C4-2B (cell line): ENCODE data around the gene CFAP298.

Experiments used
- CTCF ChIP-seq: fragments of 450-650 bp; conservative IDR thresholded peaks from 2 replicates; pipeline ENCODE4 v1.5.1; 2017; ENCODE audit warnings: mild to moderate bottlenecking
- ZFX ChIP-seq: fragments of 450-650 bp; IDR thresholded peaks from 2 replicates; pipeline ENCODE4 v1.6.1; 2017

DNA sequence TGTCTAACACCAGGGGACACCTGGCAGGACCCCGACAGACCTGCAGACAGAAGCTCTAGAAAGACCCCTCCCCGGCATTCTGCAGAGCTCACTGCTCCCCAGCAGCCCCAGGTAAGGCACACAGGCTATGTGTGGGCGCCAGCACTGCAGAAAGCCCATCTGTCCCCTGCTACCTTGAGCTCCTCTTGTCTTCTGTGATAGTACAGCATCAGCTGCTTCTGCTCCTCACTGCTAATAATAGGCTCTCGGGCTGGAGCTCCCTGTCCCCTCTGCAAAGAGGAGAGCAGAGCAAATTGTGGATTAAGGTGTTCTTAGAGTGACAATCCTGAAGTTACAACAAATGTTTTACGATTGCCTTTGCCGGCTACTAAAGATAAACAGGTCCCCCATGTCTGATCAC is 10.1 kb downstream of the CFAP298 start:
- TF ChIP-seq CTCF: no peak
- no peak for TF ChIP-seq ZFX
